GM12892 (cell line): ENCODE measurements around the gene TLCD3B.

Experiments used
- POLR2A ChIP-seq: IDR thresholded peaks from 2 replicates; pipeline ENCODE4 v1.6.1; 2011; ENCODE audit warnings: low read depth, low read length, control low read depth
- POLR2AphosphoS5 ChIP-seq: IDR thresholded peaks from 2 replicates; pipeline ENCODE4 v1.6.1; 2011; ENCODE audit warnings: low read depth, low read length, control low read depth

GRCh38 chr16:30032083-30032819 is 1.2 kb upstream of the TLCD3B start:
- no peak for TF ChIP-seq POLR2AphosphoS5
- no peak for TF ChIP-seq POLR2A
